Measurements from ENCODE around the gene CNTD1. TPM values are rescaled to one million over a fixed set of nuclear protein-coding genes. Genes with fewer than 3 reads are reported as not detected.

CNTD1 gene
- total and polyA plus RNA-seq, 5 donors: 0.20 to 0.59 (median 0.53) TPM; not detected in 2

- ATAC-seq: no peak
- Histone ChIP-seq H3K9me3 (ENCODE audit: control insufficient read depth, low read length) (no peaks in the 10 kb centered on the region), H3K27ac (ENCODE audit: low read length) (no peak overlapping the region), H3K4me3 (ENCODE audit: low read length) (no peak overlapping the region), H3K27me3 (ENCODE audit: control insufficient read depth, insufficient read depth) (no peaks in the 10 kb centered on the region), H3K4me1 (ENCODE audit: control insufficient read depth, insufficient read depth, low read length) (no peaks in the 10 kb centered on the region)
- 83% methylated on average over 1 of the region's 1 CpG for WGBS
- intact Hi-C loops (cut with DNase I): no loop called here
- DNase-seq: no peak
Measured at GRCh38 chr17:42857389-42857788, 58.7 kb downstream of the CNTD1 start.

Small RNA genes lying within 50 kb of the gene (microRNA-seq; reads per million reads assigned to microRNA genes)
- 0 to 0.54 reads per million in 2 donors for gene MIR6781

Other genes starting within 250 kb of the CNTD1 start
- gene HSD17B1, start 245.9 kb upstream of the CNTD1 start, total RNA-seq: 1 to 10 TPM; 1.2 to 1.6 (median 1.4) TPM
- gene HSD17B1, start 245.9 kb upstream of the CNTD1 start, polyA plus RNA-seq: 2.5 TPM
- 10 to 100 TPM; 32.4 to 45.5 (median 40.0) TPM for gene COASY, start 236.7 kb upstream of the CNTD1 start, total RNA-seq
- gene COASY, start 236.7 kb upstream of the CNTD1 start, polyA plus RNA-seq: 30.2 TPM
- 10 to 100 TPM; 46.9 to 63.8 (median 54.2) TPM for gene MLX, start 231.8 kb upstream of the CNTD1 start, total RNA-seq
- 65.0 TPM for gene MLX, start 231.8 kb upstream of the CNTD1 start, polyA plus RNA-seq
- gene PSMC3IP, start 221.1 kb upstream of the CNTD1 start, total RNA-seq: 1 to 10 TPM; 1.4 to 3.3 (median 2.5) TPM
- 2.2 TPM for gene PSMC3IP, start 221.1 kb upstream of the CNTD1 start, polyA plus RNA-seq
- gene RETREG3, start 189.5 kb upstream of the CNTD1 start, total RNA-seq: 10 to 100 TPM; 23.9 to 27.0 (median 25.5) TPM
- 13.0 TPM for gene RETREG3, start 189.5 kb upstream of the CNTD1 start, polyA plus RNA-seq
- 10 to 100 TPM; 34.3 to 60.7 (median 46.0) TPM for gene TUBG1, start 189.2 kb upstream of the CNTD1 start, total RNA-seq
- 48.9 TPM for gene TUBG1, start 189.2 kb upstream of the CNTD1 start, polyA plus RNA-seq
- gene TUBG2, start 139.6 kb upstream of the CNTD1 start, total RNA-seq: 10 to 100 TPM; 11.6 to 21.3 (median 18.4) TPM
- gene TUBG2, start 139.6 kb upstream of the CNTD1 start, polyA plus RNA-seq: 19.8 TPM
- gene PLEKHH3, start 121.9 kb upstream of the CNTD1 start, total RNA-seq: 10 to 100 TPM; 14.4 to 30.8 (median 23.9) TPM
- 23.0 TPM for gene PLEKHH3, start 121.9 kb upstream of the CNTD1 start, polyA plus RNA-seq
- 1 to 10 TPM; 1.8 to 2.9 (median 2.5) TPM for gene CCR10, start 117.0 kb upstream of the CNTD1 start, total RNA-seq
- 2.6 TPM for gene CCR10, start 117.0 kb upstream of the CNTD1 start, polyA plus RNA-seq
- 1 to 10 TPM; 4.6 to 9.9 (median 7.1) TPM for gene CNTNAP1, start 116.3 kb upstream of the CNTD1 start, total RNA-seq
- gene CNTNAP1, start 116.3 kb upstream of the CNTD1 start, polyA plus RNA-seq: 4.6 TPM
- 10 to 100 TPM; 32.4 to 53.2 (median 43.6) TPM for gene EZH1, start 53.8 kb upstream of the CNTD1 start, total RNA-seq
- gene EZH1, start 53.8 kb upstream of the CNTD1 start, polyA plus RNA-seq: 22.5 TPM
- gene RAMP2, start 37.6 kb upstream of the CNTD1 start, total RNA-seq: 10 to 100 TPM; 29.2 to 45.9 (median 40.9) TPM
- gene RAMP2, start 37.6 kb upstream of the CNTD1 start, polyA plus RNA-seq: 73.5 TPM
- gene VPS25, start 25.4 kb upstream of the CNTD1 start, total RNA-seq: 10 to 100 TPM; 32.0 to 37.7 (median 33.0) TPM
- gene VPS25, start 25.4 kb upstream of the CNTD1 start, polyA plus RNA-seq: 42.7 TPM
- not detected for gene WNK4, start 18.3 kb upstream of the CNTD1 start, total RNA-seq
- gene WNK4, start 18.3 kb upstream of the CNTD1 start, polyA plus RNA-seq: 0.05 TPM
- 10 to 100 TPM; 64.4 to 74.4 (median 70.7) TPM for gene COA3, start 157 bp upstream of the CNTD1 start, total RNA-seq
- 142 TPM for gene COA3, start 157 bp upstream of the CNTD1 start, polyA plus RNA-seq
- 10 to 100 TPM; 69.6 to 88.1 (median 71.8) TPM for gene BECN1, start 25.4 kb downstream of the CNTD1 start, total RNA-seq
- gene BECN1, start 25.4 kb downstream of the CNTD1 start, polyA plus RNA-seq: 54.3 TPM
- 10 to 100 TPM; 61.0 to 82.0 (median 70.1) TPM for gene PSME3, start 34.5 kb downstream of the CNTD1 start, total RNA-seq
- gene PSME3, start 34.5 kb downstream of the CNTD1 start, polyA plus RNA-seq: 57.6 TPM
- gene AOC2, start 45.7 kb downstream of the CNTD1 start, total RNA-seq: under 1 TPM; 0.37 to 0.67 (median 0.51) TPM
- 0.52 TPM for gene AOC2, start 45.7 kb downstream of the CNTD1 start, polyA plus RNA-seq
- gene AOC3, start 52.3 kb downstream of the CNTD1 start, total RNA-seq: 10 to 100 TPM; 11.5 to 29.9 (median 24.9) TPM
- gene AOC3, start 52.3 kb downstream of the CNTD1 start, polyA plus RNA-seq: 29.1 TPM
- gene G6PC1, start 101.9 kb downstream of the CNTD1 start, total RNA-seq: not detected
- gene G6PC1, start 101.9 kb downstream of the CNTD1 start, polyA plus RNA-seq: not detected
- gene AARSD1, start 165.6 kb downstream of the CNTD1 start, total RNA-seq: 10 to 100 TPM; 26.0 to 35.7 (median 30.6) TPM
- gene AARSD1, start 165.6 kb downstream of the CNTD1 start, polyA plus RNA-seq: 41.6 TPM
- gene PTGES3L, start 181.2 kb downstream of the CNTD1 start, total RNA-seq: 10 to 100 TPM; 31.3 to 44.4 (median 34.5) TPM
- gene PTGES3L, start 181.2 kb downstream of the CNTD1 start, polyA plus RNA-seq: 60.3 TPM
- 10 to 100 TPM in 3 of 4 donors, 1 to 10 TPM in 1; 9.8 to 14.4 (median 10.7) TPM for gene RUNDC1, start 181.7 kb downstream of the CNTD1 start, total RNA-seq
- 6.7 TPM for gene RUNDC1, start 181.7 kb downstream of the CNTD1 start, polyA plus RNA-seq
- gene RPL27, start 199.6 kb downstream of the CNTD1 start, total RNA-seq: 100 to 1,000 TPM; 651 to 877 (median 735) TPM
- gene RPL27, start 199.6 kb downstream of the CNTD1 start, polyA plus RNA-seq: 2,068 TPM
- 10 to 100 TPM; 15.1 to 20.3 (median 19.5) TPM for gene IFI35, start 207.9 kb downstream of the CNTD1 start, total RNA-seq
- gene IFI35, start 207.9 kb downstream of the CNTD1 start, polyA plus RNA-seq: 19.1 TPM
- 100 to 1,000 TPM in 1 of 4 donors, 10 to 100 TPM in 3; 85.9 to 107 (median 93.7) TPM for gene VAT1, start 223.5 kb downstream of the CNTD1 start, total RNA-seq
- gene VAT1, start 223.5 kb downstream of the CNTD1 start, polyA plus RNA-seq: 71.6 TPM
- 1 to 10 TPM; 2.9 to 5.3 (median 4.2) TPM for gene RND2, start 226.4 kb downstream of the CNTD1 start, total RNA-seq
- 3.2 TPM for gene RND2, start 226.4 kb downstream of the CNTD1 start, polyA plus RNA-seq